D341Med (cell line): ENCODE results near the gene TP53.

Experiments used
- DNase-seq: peaks from one replicate; pipeline ENCODE4 v3.0.0; 2012; ENCODE audit warnings: low spot score

TP53 gene

DNA sequence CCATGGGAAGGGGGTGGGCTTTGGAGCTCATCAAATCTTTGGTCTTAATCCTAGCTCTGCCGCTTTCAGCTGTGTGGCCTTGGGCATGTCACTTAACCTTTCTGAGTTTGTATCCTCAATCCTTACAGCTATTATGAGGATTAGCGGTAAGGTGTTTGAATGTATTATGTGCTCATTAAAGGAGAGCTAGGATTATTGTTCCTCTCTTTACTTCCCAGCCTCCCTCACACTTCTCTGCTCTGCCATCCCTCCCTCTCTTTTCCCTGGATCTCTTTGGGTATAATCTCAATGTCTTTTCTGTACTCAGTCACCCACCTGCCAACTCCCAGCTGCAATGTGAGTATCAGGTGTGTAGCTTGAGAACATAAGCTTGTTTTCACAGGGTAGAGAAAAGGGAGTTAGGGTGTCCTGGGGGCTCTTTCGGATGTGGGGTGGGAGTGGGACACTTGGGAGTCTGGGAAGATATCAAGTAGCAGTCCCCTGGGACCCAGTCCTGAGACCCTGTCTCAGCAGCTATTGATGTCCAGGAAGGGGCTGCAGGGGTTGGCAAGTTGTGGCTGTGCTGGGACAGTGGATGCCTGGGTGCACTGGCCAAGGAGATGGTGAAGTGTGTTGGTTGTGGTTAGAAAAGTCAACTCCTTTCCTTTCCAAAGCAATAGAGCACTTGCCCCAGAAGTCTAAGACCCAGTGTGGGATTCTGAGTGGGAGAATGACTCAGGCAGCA lies 19.5 kb upstream of the TP53 start:
- DNase-seq: no peak

DNA sequence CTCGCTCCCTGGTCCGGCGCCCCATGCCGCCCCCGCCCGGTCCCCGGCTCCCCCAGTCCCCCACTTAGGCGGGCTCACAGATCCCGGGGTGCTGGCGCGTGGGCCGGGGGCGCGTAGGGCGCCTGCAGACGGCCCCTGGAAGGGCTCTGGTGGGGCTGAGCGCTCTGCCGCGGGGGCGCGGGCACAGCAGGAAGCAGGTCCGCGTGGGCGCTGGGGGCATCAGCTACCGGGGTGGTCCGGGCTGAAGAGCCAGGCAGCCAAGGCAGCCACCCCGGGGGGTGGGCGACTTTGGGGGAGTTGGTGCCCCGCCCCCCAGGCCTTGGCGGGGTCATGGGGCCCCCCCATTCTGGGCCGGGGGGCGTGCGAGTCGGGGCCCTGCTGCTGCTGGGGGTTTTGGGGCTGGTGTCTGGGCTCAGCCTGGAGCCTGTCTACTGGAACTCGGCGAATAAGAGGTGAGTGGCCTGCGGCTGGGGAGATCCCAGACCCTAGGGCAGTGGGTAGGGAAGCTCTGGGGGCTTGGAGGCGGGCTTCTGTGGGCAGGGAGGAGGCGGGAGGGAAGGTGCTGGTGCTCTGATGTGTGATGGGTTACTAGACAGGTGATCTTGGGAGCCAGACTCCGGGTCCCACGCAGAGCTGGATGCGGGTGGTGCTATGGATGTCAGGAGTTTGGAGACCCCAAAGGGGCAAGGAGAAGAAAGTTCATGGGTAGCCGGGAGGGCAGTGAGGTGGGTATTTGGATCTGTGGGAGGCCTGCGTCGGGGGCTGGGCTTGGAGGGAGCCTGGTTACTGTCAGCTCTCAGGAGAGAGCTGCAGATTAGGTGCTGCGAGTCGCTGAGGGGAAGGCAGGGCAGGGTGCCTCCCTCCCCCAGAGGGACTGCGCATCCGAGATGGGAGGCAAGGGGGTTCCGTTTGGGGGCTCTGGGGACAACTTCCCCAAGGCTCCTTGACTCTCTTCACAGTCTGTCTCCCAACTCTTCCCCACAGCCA lies 18.3 kb upstream of the TP53 start:
- peak; percentile 32 for DNase-seq

DNA sequence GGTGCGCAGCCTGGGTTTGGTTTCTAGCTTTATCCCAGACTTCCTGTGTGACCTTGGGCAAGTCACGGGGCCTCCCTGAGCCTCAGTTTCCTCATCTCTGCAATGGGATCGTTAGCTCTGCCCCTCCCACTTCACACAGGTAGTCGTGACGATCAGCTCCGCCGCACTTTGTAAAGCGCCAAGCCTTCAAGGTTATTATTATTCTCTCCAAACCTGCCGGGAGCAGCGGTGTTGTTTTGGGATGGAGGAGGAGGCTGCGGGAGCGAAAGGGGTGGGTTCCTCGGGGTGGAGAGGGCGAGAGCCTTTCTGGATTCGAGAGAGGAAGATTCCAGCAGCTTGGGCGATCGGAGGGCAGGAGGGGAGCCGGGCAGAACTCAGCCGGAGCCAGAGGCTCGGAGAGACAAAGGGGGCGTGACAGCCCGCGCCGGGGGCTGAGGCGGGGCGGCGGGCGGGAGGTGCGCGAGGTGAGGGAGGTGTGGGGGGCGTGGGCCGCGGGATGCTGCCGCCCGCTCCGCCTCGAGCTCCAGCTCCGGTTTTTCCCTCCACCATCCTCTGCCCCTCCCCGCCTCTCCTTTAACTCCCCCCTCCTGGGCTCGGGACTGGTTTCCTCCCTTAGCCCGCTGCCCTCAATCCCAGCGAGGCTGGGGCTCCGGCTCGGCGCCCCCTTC lies 17.4 kb upstream of the TP53 start, which contains the start of gene EFNB3:
Gene EFNB3 (plus strand): TSS at position 602 of the 668 bp plus-strand sequence. CDS start 397 bp downstream, outside the sequence.
- DNase-seq: peak; percentile 82

DNA sequence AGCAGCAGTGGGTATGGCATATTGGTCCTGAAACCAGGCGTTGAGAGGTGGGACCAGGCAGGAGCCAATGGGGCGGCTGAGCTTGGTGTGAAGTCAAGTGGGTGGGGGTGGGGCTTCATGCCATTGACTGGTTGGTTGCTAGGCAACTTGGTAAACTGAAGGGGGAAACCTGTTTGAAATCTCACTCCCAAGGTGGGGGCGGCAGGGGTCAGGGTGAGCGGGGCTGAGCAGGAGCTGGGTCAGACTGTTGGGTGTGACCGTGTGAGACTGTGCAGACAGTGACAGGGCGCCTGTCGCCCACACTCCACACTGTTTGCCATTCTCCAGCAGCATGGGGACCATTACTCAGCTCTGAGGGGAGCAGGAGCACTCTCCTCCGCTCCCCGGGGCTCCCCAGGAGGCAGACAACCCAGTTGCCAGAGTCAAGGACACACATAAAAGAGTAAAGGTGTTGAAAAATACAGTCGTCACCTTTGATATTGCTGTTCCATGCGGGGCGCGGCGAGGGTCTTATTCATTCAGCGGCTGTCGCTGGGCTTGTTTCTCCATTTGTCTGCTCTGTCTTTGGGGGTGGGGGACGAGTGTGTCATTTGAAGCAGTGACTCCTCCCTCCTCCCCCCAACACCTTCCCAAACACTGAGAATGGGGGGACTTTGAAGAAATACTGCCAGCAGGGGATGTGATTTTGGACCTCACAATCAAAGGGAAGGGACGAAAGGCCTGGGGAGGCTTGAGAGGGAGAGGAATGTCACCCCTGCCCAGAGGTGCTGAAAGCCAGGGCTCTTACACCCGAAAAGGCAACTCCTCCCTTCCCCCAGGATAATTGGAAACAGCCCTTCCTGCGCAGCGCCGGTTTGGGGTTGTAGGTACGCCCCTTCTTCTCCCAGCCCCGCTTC lies 16.5 kb upstream of the TP53 start:
- peak; percentile 40 for DNase-seq

- no peak for DNase-seq
Observed at GRCh38 chr17:7702776-7703175, 15.5 kb upstream of the TP53 start.

DNA sequence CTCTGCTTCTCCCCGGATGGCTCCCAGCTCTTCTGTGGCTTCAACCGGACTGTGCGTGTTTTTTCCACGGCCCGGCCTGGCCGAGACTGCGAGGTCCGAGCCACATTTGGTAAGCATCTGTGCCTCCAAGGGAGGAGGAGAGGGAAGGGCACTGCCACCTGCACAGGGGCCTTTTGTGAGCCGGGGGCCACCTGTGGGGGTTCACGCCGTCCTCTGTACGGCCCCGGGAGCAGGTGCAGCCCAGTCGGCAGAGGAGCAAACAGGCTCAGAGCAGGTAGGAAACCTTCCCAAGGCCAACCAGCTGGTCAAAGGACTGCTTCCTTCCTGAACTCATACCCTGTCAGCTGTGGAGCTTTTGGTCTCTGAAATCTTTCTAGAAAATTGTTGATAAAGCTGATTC lies 14.4 kb upstream of the TP53 start:
- DNase-seq: no peak

DNA sequence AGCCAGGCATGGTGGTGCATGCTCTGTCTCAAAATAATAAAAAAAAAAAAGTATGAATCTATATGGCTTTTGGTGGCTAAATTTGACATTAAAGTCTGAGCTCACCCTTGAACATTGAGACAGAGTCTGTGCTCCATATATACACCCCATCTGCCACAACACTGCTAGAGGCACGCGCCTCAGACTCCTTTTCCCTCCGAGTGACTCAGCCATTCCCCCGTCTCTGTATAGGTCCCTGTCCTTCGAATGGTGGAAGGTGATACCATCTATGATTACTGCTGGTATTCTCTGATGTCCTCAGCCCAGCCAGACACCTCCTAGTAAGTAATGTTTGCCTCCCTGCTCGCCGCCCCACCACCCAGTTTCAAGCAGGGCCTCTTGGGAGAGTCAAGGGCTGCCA lies 13.2 kb upstream of the TP53 start:
- no peak for DNase-seq

GRCh38 chr17:7697828-7698588 lies 10.7 kb upstream of the TP53 start:
- DNase-seq: no peak

DNA sequence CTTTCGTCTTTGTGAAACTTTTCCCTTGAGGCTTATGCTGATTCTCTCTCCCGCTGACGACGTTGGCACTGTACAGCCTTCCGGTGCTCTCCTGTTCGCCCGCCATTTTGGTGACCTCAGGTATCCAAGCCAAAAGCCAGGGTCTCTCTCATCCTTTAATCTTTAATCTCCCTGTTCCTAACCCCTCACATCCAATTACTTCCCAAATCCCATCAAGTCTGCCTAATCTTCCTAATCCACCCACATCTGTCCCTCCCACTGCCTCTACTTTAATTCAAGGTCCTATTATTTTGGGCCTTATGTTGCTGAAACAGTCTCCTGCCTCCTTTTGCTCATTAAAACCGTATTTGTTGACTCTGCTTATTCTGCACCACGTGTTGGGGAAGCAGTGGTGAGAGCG lies 8.3 kb upstream of the TP53 start:
- peak; percentile 52 for DNase-seq

DNA sequence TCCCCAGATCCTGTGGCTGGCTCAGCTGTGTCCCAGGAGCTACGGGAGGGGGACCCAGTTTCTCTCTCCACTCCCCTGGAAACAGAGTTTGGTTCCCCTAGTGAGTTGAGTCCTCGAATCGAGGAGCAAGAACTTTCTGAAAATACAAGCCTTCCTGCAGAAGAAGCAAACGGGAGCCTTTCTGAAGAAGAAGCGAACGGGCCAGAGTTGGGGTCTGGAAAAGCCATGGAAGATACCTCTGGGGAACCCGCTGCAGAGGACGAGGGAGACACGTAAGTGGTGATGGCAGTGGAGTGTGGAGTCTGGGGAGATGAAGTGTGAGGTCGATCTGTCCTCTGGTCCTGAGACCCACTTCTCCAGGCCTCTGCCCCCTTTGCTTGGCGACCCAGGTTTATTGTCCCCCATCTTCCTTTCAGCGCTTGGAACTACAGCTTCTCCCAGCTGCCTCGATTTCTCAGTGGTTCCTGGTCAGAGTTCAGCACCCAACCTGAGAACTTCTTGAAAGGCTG lies 1.6 kb upstream of the TP53 start:
- no peak for DNase-seq

GRCh38 chr17:7687908-7688807 lies 868 bp upstream of the TP53 start, which contains the start of gene WRAP53:
TSS of gene WRAP53 (plus strand) at chr17:7688477. CDS start at chr17:7688649, 172 bp downstream.
- peak; percentile 83 for DNase-seq

- peak; percentile 49 for DNase-seq
Observed at GRCh38 chr17:7686222-7687071, 843 bp downstream of the TP53 start.

DNA sequence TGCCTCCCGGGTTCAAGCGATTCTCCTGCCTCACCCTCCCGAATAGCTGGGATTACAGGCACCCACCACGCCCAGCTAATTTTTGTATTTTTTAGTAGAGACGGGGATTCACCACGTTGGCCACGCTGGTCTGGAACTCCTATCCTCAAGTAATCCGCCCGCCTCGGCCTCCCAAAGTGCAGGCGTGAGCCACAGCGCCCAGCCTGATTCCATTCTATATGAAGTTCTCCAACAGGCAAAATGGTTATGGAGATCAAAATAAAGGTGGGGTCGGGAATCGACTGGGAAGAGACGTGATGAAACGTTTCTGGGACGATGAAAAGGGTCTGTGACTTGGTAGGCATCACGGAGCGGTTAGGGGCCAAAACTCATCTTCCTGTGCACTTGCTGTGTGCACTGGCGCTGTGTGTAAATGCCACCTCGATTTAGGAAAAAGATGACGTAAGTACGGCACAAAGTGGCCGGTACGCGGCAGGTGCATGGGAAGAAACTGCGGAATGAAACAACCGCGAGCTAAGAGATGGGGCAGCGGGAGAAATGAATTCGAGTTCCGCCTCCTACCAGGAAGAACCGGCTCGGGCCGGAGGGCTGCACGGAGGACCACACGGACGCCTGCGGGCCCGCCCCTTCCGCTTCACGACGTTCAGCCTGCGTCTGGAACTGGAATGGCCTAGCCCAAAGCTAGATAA lies 1.6 kb downstream of the TP53 start:
- peak; percentile 81 for DNase-seq

DNA sequence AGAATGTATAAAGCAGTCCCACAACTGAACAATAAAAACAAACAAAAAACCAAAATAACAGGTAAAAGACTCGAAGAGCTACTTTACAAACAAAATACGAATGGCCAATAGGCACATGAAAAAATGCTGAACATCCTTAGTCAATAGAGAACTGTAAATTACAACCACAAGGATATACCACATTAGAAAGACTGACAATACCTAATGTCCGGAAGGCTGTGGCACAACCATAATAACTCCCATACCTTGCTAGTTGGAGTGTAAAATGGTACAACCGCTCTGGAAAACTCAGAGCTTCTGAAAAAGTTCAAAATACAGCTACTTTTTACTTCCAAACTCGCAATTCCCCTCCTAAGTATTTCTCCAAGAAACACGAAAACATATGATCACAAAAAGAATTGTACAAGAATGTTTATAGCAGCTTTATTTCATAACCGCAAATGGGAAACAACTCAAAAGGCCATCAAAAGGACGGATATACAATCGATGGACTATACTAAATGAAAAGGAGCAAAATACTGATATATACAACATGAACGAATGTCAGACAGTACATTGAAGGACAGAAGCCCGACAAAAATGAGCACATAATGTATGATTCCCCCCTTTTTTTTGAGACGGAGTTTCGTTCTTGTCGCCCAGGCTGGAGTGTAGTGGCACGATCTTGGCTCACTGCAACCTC lies 2.3 kb downstream of the TP53 start:
- DNase-seq: no peak

DNA sequence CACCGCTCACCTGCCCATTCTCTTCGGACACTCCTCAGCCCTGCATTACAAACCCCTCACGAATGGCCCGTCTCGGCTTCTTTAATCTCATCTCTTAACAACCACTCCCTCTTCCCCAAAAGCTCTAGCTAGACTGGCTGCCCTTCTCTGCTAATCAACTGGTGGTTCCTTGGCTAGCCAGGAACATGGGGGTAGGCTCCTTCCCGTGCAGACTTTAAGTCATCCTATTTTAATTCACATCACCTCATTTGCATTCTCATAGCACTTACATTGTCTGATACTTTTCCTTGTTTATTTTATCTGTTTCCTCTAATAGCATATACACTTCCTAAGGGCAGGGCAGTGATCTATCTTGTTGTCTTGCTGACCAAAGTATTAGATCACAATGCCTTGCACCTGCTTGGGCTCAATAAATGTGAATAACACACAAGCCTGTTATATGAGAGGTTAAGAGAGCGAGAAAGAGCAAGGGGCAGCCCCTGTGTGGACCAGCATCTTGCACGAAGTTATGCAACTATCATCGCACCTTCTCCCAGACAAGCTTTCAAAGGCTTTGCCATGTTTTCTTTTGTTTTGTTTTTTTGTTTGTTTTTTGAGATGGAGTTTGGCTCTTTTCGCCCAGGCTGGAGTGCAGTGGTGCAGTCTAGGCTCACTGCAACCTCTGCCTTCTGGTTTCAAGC lies 9.8 kb downstream of the TP53 start:
- peak; percentile 2 for DNase-seq

DNA sequence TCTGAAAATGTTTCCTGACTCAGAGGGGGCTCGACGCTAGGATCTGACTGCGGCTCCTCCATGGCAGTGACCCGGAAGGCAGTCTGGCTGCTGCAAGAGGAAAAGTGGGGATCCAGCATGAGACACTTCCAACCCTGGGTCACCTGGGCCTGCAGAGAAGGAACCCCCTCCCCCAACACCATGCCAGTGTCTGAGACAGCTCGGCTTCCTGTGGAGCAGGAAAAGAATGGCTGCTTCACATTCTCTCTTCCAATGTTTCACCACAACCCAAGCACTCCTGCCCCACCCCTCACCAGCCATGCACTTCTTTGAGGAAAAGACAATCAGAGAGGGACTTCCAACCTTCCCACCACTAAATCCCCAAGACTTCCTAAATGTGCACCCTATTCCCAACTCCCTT lies 10.8 kb downstream of the TP53 start:
- no peak for DNase-seq
